HG03060 (cell line): ENCODE measurements around the gene HBA1.
"Not testable (repeated sequence)": the region's sequence is repeated elsewhere in the genome, so short reads cannot be mapped to it uniquely, and the experiment has no call there.

Experiments
- ATAC-seq: cut with Tn5 transposase; IDR thresholded peaks from one replicate; pipeline ENCODE4 v1.9.1; 2021; ENCODE audit warnings: low read depth, moderate number of reproducible peaks; ENCODE audit not compliant: unreplicated experiment

Gene HBA1

DNA sequence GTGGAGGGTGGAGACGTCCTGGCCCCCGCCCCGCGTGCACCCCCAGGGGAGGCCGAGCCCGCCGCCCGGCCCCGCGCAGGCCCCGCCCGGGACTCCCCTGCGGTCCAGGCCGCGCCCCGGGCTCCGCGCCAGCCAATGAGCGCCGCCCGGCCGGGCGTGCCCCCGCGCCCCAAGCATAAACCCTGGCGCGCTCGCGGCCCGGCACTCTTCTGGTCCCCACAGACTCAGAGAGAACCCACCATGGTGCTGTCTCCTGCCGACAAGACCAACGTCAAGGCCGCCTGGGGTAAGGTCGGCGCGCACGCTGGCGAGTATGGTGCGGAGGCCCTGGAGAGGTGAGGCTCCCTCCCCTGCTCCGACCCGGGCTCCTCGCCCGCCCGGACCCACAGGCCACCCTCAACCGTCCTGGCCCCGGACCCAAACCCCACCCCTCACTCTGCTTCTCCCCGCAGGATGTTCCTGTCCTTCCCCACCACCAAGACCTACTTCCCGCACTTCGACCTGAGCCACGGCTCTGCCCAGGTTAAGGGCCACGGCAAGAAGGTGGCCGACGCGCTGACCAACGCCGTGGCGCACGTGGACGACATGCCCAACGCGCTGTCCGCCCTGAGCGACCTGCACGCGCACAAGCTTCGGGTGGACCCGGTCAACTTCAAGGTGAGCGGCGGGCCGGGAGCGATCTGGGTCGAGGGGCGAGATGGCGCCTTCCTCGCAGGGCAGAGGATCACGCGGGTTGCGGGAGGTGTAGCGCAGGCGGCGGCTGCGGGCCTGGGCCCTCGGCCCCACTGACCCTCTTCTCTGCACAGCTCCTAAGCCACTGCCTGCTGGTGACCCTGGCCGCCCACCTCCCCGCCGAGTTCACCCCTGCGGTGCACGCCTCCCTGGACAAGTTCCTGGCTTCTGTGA, at the start of gene HBA1:
Gene HBA1, plus strand, starts transcription at position 204 of the 906 bp plus-strand sequence. Its CDS starts 37 bp downstream, at position 241.
- ATAC-seq = not testable (repeated sequence)

GRCh38 chr16:129075-129474, 47.4 kb upstream of the HBA1 start:
- ATAC-seq = no peak

DNA sequence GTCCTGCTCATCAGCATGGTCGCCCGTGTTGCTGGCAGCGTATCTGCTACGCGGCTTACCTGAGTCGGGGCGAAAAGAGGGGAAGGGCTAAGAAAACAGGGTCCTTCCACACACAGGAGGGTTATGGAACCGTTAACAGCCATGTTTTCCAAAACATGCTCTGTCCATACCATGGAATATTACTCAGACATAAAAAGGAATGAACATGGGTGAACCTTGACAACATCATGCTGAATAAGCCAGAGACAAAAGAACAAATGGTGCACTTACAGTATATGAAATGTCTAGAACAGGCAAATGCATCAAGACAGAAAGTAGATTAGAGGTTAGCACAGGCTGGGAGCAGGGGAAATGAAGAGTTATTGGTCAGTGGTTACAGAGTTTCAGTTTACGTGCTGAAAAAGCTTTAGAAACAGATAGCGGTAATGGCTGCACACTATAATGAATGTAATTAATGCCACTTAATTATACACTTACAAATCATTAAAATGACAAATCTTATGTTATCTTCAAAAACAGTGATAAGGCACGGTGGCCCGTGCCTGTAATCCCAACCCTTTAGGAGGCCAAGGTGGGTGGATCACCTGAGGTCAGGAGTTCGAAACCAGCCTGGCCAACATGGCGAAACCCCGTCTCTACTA, 45.8 kb upstream of the HBA1 start:
- no peak for ATAC-seq

DNA sequence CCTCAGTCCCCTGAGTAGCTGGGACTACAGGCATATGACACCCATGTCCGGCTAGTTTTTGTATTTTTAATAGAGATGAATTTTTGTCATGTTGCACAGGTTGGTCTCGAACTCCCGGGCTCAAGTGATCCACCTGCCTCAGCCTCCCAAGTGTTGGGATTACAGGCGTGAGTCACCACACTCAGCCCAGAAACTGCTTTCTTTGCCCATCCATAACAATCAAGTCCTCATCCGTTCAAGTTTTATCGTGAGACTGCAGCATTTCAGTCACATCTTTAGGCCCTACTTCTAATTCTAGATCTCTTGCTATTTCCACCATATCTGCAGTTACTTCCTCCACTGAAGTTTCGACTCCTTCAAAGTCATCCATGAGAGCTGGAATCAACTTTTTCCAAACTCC, 44.4 kb upstream of the HBA1 start:
- no peak for ATAC-seq

DNA sequence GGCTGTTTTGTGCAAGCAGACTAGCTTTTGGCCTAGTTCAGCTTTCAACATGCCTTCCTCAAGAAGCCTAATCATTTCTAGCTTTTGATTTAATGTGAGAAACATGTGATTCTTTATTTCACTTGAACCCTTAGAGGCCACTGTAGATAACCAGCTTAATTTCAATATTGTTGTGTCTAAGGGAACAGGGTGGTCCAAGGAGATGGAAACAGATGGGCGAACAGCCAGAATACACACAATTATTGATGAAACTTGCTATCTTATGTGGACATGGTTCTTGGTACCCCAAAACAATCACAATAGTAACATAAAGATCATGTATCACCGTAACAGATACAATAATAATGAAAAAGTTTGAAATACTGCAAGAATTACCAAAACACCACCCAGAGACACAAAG, 42.8 kb upstream of the HBA1 start:
- no peak for ATAC-seq

DNA sequence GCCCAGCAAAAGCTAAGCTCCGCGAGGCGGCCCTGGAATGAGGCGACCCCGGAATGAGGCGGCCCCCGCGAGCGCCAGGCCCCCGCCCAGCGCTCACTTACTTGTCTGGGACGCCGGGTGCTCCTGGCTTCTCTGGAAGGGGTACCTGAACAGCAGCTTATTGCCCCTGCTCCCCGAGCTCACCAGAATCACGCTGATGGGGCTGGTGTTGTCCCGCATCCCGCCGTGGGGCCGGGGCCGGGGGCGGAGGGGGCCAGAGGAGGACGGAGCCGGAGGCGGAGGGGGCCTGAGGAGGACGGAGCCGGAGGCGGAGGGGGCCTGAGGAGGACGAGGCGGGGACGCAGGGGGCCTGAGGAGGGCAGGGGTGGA, 38.4 kb upstream of the HBA1 start:
- no peak for ATAC-seq

DNA sequence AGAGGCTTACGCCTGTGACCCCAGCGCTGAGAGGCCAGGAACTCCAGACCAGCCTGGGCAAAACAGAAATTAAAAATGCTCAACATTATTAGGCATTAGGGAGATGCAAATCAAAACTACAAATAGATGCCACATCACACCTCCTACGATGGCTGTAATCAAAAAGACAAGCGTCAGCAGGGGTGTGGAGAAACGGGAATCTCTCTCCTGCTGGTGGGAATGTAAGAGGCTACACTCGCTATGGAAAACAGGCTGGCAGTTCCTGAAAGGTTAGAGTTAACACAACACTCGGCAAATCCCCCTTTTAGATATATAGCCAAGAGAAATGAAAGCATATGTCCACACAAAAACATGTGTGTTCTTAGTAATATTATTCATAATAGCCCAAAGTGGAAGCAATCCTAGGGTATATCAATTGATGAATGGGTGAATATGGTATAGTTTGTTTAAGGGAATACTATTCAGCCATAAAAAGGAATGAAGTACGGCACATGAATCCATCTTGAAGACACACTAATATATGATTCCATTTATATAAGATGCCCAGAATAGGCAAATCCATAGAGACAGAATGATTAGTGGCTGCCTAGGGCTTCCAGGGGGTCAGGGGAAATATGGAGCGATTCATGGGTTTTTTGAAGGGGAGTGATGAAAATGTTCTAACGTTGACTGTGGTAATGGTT, 36.2 kb upstream of the HBA1 start:
- ATAC-seq = no peak

GRCh38 chr16:142405-142967, 34.0 kb upstream of the HBA1 start:
- ATAC-seq = no peak

DNA sequence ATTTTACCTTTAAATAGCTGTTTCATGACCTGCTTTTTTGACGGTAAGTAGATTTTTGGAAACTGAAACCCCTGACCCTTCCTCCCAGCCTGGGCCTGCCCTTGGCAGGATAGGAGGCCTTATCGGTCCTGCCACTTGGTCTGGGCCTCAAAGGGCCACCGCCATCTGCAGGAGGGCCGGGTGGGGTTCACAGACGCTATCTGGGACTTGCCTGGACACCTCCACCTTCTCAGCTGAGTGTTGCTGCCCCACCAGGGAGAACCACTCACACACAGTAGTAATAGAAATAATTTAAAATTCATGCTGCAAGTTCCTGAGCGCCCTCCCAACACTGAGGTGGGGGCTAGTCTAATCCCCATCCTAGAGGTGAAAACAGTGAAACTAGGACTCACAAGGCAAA, 33.4 kb upstream of the HBA1 start:
- no peak for ATAC-seq

DNA sequence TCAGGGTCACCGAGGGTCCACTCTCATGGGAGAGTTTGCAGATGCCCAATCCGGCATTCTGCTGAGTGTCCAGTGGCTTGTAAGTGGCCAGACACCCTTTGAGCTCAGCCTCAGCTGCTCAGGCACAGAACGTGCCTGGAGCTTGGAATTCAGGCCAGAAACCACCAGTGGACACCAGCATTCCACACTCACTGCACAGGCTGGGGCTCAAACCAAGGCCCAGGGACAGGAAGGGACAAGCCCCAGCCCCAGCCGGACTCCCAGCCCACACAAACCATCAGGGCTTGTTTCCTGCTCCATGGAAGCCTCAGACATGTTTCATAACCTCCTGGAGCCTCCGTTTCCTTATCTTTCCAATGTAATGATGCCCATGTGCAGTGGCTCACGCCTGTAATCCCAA, 33.0 kb upstream of the HBA1 start:
- no peak for ATAC-seq

DNA sequence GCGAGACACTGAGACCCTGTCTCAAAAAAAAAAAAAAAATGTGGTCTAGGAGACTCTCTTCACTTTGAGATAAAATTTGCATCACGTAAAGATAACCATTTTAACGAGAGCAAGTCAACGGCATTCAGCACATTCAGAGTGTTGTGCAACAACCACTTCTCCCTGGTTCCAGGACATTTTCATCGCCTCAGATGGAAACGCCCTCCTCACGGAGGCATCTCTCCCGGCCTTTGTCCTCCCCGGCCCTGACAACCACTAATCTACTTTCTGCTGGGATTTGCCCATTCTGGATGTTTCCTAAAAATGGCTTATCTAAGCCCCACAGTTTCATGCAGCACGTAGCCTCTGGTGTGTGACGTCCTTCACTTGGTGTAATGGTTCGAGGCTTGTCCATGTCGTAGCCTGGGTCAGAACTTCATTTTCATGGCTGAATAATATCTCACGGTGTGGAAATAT, 31.7 kb upstream of the HBA1 start:
- no peak for ATAC-seq

GRCh38 chr16:146646-147045, 29.8 kb upstream of the HBA1 start:
- ATAC-seq = no peak

DNA sequence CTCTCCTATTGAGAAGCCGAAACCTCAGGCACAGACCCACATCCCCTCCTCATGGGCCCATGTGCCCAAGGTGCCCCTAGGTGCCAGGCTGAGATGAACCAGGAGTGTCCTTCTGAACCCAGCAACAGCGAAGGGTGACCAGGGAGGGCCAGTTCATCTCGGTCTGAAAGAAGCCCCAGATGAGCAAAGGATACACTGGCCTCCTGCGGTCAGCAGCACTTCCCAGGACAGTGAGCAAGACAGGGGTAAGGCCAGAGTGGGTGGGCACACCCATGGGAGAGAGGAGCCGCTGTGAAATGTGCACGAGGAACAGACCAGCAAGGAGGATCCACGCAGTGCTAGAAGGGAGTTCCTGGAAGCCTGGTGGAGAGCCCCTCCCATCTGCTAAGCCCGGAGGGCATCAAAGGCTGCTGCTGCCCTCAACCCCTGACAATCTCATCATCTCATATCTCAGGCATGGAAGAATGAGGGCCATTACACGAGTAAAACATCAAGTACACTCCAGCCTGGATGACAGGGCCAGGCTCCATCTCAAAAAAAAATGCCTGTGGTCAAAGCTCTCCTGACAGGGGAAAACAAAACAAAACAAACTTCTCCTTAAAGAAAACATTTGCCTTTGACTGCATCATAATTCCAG, 27.3 kb upstream of the HBA1 start:
- no peak for ATAC-seq

GRCh38 chr16:152141-153128, 24.0 kb upstream of the HBA1 start, which contains the start of gene HBZ:
Gene HBZ, plus strand, starts transcription at chr16:152644. Its CDS starts 266 bp downstream, at chr16:152910.
- ATAC-seq = no peak

DNA sequence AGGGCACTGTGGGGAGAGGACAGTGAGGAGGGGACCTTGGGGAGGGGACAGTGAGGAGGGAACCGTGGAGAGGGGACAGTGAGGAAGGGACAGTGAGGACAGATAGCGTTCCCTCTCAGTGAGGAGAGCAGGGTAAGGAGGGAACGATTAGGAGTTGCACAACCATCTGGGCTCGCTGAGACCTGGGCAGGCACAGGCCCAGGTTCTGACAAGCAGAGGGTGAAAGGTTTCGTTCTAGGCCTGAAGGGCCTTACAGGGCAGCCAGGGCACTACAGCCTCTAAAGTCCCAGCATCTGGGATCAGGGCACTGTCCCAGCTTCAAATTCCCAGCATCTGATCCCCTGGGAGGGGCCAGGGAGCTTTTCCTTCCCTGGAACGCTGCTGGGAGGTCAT, 23.4 kb upstream of the HBA1 start:
- not testable (repeated sequence) for ATAC-seq

DNA sequence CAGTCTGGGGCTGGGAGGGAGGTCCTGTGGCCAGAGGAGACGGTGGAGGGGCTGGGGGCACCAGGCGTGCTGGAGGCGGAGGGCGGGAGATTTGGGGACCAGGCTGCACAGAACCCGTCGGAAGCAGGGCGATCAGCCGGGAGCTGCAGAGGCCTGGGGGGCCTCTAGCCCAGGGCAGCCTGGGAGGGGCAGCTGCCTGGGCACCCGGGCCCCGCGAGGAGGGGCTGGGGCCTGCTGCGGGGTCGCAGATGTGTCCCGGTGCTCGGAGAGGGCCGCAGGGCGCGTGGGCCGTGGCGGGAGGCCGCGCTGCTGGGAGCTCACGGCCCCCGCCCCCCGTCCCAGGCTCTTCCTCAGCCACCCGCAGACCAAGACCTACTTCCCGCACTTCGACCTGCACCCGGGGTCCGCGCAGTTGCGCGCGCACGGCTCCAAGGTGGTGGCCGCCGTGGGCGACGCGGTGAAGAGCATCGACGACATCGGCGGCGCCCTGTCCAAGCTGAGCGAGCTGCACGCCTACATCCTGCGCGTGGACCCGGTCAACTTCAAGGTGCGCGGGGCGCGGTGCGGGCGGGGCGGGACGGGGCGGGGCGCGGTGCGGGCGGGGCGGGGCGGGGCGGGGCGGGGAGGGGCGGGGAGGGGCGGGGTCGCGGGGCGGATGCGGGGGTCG, 22.8 kb upstream of the HBA1 start:
- not testable (repeated sequence) for ATAC-seq

- no peak for ATAC-seq
Measured at GRCh38 chr16:154217-155030, 22.1 kb upstream of the HBA1 start.

DNA sequence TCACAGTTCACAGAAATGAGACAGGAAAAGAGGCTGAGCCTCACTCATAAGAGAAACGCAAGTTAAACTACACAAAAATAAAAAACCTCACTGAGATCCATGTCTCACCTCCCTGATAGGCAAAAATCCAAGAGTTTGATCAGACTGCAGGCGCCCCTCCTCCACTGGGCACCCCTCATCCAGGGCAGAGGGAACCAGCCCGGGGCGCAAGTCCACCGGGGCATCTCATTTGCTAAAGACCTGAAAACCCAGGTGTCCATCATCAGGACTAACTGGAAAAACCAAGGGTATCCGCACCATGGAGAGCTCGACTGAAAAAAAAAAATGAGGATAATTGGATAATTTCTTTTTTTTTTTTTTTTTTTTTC, 21.5 kb upstream of the HBA1 start:
- no peak for ATAC-seq
